ENCODE results near the gene IQGAP1.

- TF ChIP-seq CTCF (optimal IDR thresholded peaks at IDR 0.05 in 1 of 3, IDR thresholded peaks at IDR 0.05 in 1 of 3, conservative IDR thresholded peaks at IDR 0.05 in 1 of 3; ENCODE audit: extremely low read depth in 1 of 3, insufficient read depth in 2 of 3, low read length in 3 of 3) (no peak), EZH2 (IDR thresholded peaks at IDR 0.05; ENCODE audit: low read length) (no peak)
These were observed 101.9 kb downstream of the IQGAP1 start for GRCh38 chr15:90489944-90490343.
